HL-60/S4 treated with phorbol 12-myristate 13-acetate at 8.2 ng/mL for 4 days and 3 days (cell line): ENCODE data around the gene MGST1.

Experiments used
- in situ Hi-C: fragments of 300-500 bp; cut with MboI; formaldehyde crosslinking; loops from 2 replicates; pipeline ENCODE4 v1.15.0; 2022; ENCODE audit warnings: low sequenced_read_pairs

The MGST1 gene

DNA sequence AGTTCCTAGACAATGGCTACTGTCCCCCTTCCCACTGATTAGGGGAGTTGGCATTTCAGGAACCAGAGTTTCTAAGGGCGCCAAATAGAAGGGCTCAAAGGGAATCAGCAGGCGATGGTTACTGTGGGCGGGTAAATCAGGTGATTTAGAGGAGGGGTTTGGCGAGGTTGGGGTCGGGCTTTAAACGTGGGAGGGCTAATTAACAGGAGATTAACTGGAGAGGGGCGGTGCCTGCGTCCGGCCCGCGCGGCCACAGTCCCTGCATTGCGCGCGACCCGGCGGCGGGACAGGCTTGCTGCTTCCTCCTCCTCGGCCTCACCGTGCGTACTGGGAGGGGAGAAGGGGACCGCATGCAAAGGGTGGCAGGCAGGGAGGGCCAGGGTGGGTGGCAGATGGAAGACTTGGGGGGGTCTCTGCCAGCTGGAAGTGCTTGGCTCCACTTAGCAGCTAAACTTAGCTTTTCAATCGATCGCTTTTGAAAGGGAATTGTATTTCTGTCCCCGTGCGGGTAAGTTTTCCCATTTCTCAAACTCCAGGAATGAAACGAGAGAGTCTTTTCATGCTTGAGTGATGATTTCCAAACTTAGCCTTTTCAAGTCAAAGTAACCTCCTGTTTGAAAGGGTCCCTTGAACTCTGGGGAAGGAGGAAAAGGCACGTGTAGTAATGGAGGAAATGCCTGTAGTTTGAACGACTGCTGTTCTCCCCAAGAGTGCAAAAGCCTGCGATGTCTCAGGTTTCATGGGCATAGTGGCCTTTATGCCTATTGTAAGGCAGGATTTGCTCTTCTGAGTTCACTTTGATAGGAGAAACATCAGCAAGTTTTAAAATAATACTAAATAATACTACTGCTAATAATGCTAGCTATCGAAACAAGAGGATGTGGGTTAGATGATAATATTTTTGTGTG lies at the start of gene MGST1:
Gene MGST1, plus strand, starts transcription at position 255 of the 908 bp plus-strand sequence. CDS start 6,608 bp downstream, outside the sequence.
- in situ Hi-C loops: no loop called here

DNA sequence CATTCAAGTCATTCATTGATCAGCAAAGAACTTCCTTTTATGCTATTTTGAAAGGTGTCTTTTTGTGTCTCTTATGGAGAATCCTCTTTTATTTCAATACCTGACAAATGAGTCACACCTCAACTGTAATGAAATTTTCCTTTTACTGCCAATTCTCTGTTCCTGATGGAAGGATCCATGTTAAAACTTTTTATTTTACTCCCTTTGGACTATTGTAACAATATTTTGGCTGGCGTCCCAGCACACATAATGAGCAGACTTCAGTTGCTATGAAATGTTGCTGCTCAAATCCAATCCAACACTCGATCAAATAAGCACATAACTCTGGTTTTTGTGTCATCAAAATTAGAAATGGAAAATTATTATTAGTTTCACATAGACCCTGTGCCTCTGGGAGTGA lies 48.0 kb upstream of the MGST1 start:
- in situ Hi-C loops: no loop called here

DNA sequence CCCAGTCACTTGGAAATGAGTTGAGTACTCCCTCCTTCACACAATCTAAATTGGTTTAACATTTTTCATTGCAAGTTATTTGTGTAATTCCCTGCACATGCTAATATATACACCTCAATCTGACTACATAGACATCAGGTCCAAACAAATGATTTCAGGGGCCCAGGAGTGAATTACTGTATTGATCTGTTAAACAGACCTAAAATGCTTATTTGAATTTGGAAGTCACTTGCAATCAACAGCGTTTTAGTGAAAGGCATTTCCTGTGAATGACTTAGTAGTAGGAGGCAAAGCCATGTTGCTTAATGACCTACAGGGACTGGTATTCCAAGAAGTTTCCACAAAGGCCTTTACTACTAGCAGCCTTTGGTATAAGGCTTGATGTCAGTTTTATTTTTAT lies 47.3 kb upstream of the MGST1 start:
- in situ Hi-C loops: no loop called here

DNA sequence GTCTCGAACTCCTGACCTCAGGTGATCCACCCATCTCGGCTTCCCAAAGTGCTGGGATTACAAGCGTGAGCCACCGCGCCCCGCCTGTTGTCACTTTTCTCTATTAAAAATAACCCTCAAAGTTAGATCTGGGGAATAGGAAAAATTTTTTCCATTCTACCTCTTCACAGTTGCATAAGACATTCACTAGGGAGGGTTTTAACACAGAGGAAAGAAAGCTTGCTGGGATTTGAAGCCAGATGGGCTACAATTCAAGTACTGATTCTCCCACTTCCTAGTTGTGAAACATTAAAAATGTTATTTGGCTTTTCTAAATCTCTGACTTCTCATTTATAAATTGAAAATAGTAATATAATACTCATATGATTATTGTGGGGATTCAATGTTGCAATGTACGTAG lies 46.7 kb upstream of the MGST1 start:
- in situ Hi-C loops: no loop called here

- in situ Hi-C loops: no loop called here
These were observed 43.5 kb upstream of the MGST1 start for GRCh38 chr12:16303939-16304338.

GRCh38 chr12:16307856-16308475 lies 39.5 kb upstream of the MGST1 start:
- in situ Hi-C loops: no loop called here

DNA sequence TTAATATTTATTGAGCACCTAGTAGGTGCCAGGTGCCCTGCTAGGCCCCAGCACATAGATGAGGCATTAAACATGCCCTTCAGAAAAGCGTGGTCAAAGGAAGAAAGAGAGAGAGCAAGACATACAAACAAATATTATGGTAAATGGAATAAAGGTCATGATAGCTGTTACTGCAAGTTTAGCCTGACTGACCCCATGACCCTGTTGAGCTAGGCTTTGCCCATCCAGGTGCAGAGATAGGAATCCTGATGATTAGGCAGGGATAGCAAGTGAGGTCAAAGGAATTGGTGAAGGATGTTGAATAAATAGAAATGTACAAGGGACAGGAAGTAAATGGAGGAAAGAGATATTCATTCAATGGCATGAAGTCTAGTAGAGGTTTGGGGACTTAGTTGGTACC lies 36.5 kb upstream of the MGST1 start:
- in situ Hi-C loops: no loop called here

DNA sequence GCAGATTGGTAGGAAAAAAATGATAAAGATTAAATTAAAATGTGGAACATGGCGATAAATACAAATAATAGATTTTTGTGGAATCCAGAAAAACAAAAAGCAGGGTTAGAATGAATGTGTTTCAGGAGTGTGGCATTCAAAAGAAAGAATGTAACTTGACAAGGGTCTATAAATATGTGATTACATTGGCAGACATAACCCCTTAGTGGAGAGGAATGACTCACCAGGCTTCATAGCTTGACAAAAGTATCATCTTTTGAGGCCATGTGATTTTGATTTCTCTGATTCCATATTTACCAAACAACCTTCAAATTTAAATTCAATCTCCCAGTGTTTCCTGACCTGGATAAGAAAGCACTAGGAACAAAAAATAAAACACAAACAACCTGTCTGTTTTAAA lies 24.4 kb upstream of the MGST1 start:
- in situ Hi-C loops: no loop called here

DNA sequence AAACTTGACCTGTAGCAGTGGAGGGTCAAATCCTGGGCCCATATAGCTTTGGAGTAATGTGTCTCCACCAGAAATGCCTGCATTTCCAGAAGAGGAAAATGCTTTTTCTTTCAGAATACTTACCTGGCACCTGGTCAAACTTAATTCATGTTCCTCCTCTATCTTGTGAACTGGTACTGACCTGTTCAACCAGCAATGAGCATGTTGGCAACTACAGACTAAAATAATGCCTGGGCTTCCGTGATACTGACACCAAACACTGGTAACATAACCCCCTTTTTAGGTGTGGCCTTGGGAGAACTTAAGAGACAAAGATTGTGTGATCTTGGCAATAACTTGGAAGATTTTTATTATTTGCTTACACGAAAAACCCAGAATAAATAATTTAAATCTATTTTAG lies 23.8 kb upstream of the MGST1 start:
- in situ Hi-C loops: no loop called here

GRCh38 chr12:16324272-16324671 lies 23.2 kb upstream of the MGST1 start:
- in situ Hi-C loops: no loop called here

DNA sequence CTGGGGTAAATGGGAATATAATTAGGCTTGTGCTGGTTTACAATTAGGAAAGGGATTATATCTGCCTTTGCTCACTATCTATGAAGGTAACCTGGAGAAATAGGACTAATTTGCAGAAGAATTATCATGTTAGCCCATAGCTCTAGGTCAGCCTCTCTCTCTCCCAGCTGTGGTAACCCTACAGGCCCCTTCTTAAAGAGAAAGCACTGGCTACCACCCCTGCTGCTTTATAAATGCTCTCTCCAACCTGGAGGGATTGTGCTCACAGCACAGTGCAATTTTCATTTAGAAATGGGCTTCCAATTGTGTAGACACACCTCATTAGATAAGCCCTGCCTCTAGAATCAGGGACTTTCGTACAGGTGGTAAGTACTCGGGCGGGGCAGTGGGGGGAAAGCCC lies 22.7 kb upstream of the MGST1 start:
- in situ Hi-C loops: no loop called here

DNA sequence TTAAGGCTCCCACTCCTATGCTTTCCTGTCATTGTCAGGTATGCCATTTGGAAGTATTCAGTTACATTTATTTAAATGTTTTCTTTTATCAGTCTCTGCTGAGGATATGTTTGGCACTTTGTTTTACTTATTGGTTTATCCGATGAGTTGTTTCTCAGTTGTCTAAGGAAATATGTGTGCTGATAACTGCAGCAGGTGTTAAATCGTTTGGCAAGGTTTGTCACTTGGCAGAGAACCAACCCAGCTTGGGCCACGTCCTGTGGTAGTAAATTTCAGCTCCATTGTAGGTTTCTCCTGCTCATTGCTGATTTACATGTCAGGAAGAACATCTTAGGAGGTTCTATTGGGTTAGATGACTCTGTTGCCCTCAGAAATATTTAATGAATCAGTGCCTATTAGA lies 22.0 kb upstream of the MGST1 start:
- in situ Hi-C loops: no loop called here

- in situ Hi-C loops: no loop called here
These were observed 19.5 kb upstream of the MGST1 start for GRCh38 chr12:16327963-16328362.

DNA sequence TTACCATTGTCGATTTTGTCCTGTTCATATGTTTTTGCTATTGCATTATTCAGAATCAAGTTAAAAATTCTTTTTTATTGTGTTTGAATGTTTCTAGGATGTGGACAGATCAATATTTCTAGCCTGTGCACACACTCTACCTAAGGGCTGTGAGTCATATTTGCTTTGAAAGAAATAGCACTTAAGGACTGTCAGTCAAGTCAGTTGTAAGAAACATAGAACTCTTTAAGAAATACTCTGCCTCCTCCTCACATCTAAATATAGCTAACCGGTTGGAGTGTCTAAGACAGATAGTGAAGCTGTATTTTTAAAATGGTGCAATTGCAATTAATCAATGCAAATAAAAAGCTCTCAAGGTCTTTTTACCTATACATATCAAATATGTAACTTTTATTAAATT lies 17.9 kb upstream of the MGST1 start:
- in situ Hi-C loops: no loop called here

GRCh38 chr12:16330560-16330959 lies 16.9 kb upstream of the MGST1 start:
- in situ Hi-C loops: no loop called here

DNA sequence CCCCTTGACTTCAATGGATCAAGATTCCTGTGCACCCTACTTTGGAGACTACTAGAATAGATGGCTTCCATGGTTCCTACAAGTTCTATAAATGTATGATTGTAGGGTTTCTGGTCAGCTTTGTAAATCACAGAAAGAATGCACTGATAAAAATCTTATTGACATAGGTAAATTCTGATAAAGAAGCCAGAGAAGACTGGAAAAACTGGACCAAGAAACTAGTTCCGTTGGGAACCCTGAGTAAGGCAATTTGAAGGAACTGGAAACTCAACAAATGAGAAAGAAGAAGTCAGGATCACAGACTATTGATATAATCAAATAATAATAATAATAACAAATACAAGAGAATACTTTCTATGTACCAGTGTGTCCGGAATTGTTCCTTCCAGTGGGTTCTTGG lies 15.4 kb upstream of the MGST1 start:
- in situ Hi-C loops: no loop called here

DNA sequence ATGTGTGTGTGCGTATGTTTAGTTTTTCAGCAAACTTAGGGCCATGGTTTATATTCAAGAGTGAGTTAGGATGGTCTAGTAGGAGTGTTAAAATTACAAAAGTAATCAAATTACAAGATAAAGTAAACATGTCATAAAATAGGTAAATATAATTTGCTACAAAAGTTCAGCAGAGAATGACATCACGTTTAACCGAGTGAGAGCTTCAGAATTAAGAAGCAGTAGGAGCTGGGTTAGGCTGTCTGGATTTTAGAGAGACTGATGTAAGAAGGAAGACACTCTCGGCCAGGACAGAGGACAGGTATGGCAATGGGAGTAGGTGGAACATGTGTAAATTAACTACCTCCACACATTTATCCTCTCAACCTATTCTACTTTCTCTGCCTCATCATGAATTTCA lies 11.6 kb upstream of the MGST1 start:
- in situ Hi-C loops: no loop called here

DNA sequence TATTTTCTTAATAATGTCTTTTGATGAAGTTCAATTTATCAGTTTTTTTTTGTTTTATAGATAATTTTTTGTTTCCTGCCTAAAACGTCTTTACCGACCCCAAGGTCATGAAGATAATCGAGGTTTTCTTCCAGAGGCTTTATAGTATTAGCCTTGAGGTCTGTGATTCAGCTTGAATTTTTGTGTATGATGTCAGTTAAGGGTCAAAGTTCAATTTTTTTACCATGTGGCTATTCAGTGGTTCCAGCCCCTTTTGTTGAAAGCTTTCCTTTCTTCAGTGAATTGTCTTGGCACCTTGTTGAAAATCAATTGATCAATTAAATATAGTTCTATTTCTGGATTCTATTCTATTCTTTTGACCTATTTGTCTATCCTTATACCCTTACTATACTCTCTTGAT lies 3.2 kb upstream of the MGST1 start:
- in situ Hi-C loops: no loop called here

GRCh38 chr12:16345105-16345504 lies 2.3 kb upstream of the MGST1 start:
- in situ Hi-C loops: no loop called here

DNA sequence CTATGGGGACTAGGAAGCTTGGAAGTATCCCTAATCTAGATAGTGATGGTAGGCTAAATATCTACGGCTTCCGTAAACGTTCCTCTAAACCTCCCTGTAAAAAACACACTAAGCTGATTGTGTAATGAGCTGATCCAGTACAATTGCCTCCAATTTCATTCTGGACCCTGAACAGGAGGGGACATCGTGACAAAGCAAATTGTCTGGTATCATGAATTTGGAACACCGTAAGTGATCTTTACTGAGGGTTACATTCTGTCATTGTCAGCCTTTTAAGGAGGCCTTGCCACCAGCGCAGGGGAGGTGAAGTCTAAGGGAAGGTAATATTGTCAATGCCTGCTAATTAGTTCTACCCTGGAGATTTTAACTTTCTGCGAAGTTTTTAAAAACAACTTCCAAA lies 487 bp upstream of the MGST1 start:
- in situ Hi-C loops: no loop called here

GRCh38 chr12:16348435-16349130 lies 1.1 kb downstream of the MGST1 start:
- in situ Hi-C loops: no loop called here

GRCh38 chr12:16349131-16349460 lies 1.7 kb downstream of the MGST1 start:
- in situ Hi-C loops: no loop called here
